ENCODE results near the gene KRTAP10-6. TPM values are rescaled to one million over a fixed set of nuclear protein-coding genes. Genes with fewer than 3 reads are reported as not detected.
"Not testable (repeated sequence)": the region's sequence is repeated elsewhere in the genome, so short reads cannot be mapped to it uniquely, and the experiment has no call there.

Gene KRTAP10-6
- total RNA-seq, 2 experiments from 2014 or later: not detected

- Histone ChIP-seq H3K4me3 (ENCODE audit: low read depth, low read length, poor library complexity, severe bottlenecking) (no peak overlapping the region), H3K36me3 (ENCODE audit: insufficient read depth, low read length) (no peaks in the 10 kb centered on the region), H3K4me1 (ENCODE audit: insufficient read depth, low read length, poor library complexity, severe bottlenecking) (no peaks in the 10 kb centered on the region), H3K27ac (ENCODE audit: low read depth, low read length, poor library complexity, severe bottlenecking) (no peak overlapping the region), H3K9me2 (ENCODE audit: insufficient read depth, low read length) (no peaks in the 10 kb centered on the region), H2AFZ (ENCODE audit: low read length) (no peak overlapping the region), H4K20me1 (ENCODE audit: insufficient read depth, low read length) (no peaks in the 10 kb centered on the region), H3K9me3 (ENCODE audit: low read length) (no peaks in the 10 kb centered on the region), H3K4me2 (ENCODE audit: low read length) (no peak overlapping the region), H3K79me2 (ENCODE audit: insufficient read depth, low read depth, low read length) (no peaks in the 10 kb centered on the region)
- DNase-seq (ENCODE audit: low spot score): no peak
- ChIA-PET POLR2A (no interaction called here), CTCF (ENCODE audit: unreplicated experiment) (no interaction called here)
- intact Hi-C loops (cut with micrococcal nuclease; ENCODE audit: unreplicated experiment): no loop called here
- BruUV-seq (replicated peaks): no TSS peak
- TF ChIP-seq CTCF (conservative IDR thresholded peaks at IDR 0.05; ENCODE audit: low read length): no peak
- TF ChIP-seq EZH2phosphoT487 (IDR thresholded peaks at IDR 0.05; ENCODE audit: borderline replicate concordance, low read depth, low read length): no peak
These were observed 27.3 kb downstream of the KRTAP10-6 start for GRCh38 chr21:44564886-44565598.

DNA sequence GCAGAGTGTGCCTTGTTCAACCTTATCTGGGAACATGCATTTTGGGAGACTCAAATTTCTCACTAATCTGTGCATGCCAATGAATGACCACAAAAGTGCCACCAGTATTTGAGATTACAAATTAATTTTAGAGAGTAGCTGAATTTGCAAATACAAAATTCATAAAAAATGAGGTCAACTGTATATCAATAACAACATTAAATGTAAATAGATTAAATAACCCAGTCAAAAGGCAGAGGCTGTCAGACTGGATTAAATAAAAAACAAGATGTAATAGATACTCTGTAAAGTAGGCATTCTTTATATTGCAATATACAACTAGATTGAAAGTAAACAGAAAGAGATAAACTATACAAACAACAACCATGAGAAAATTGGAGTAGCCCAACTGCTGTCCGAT is 28.2 kb downstream of the KRTAP10-6 start:
- no peaks in the 10 kb centered on the region for H3K36me3 ChIP-seq (ENCODE audit: insufficient read depth, low read length)
- no peak for DNase-seq (ENCODE audit: low spot score)
- no peaks in the 10 kb centered on the region for H3K79me2 ChIP-seq (ENCODE audit: insufficient read depth, low read depth, low read length)
- BruUV-seq (replicated peaks): no TSS peak
- POLR2A ChIA-PET: no interaction called here
- CTCF ChIA-PET (ENCODE audit: unreplicated experiment): no interaction called here
- H3K4me1 ChIP-seq (ENCODE audit: insufficient read depth, low read length, poor library complexity, severe bottlenecking): no peaks in the 10 kb centered on the region
- H3K4me3 ChIP-seq (ENCODE audit: low read depth, low read length, poor library complexity, severe bottlenecking): no peak overlapping the region
- no peak overlapping the region for H3K4me2 ChIP-seq (ENCODE audit: low read length)
- no peaks in the 10 kb centered on the region for H3K9me2 ChIP-seq (ENCODE audit: insufficient read depth, low read length)
- no peak for TF ChIP-seq CTCF (conservative IDR thresholded peaks at IDR 0.05; ENCODE audit: low read length)
- TF ChIP-seq EZH2phosphoT487 (IDR thresholded peaks at IDR 0.05; ENCODE audit: borderline replicate concordance, low read depth, low read length): no peak
- no peak overlapping the region for H2AFZ ChIP-seq (ENCODE audit: low read length)
- intact Hi-C loops (cut with micrococcal nuclease; ENCODE audit: unreplicated experiment): no loop called here
- H4K20me1 ChIP-seq (ENCODE audit: insufficient read depth, low read length): no peaks in the 10 kb centered on the region
- no peak overlapping the region for H3K27ac ChIP-seq (ENCODE audit: low read depth, low read length, poor library complexity, severe bottlenecking)
- H3K9me3 ChIP-seq (ENCODE audit: low read length): no peaks in the 10 kb centered on the region

GRCh38 chr21:44558695-44559094 is 33.6 kb downstream of the KRTAP10-6 start, which contains the start of gene KRTAP10-3:
Gene KRTAP10-3 (minus strand): TSS chr21:44558795. CDS start chr21:44558715, 80 bp downstream.
- no peak for DNase-seq (ENCODE audit: low spot score)
- Histone ChIP-seq H3K4me1 (ENCODE audit: insufficient read depth, low read length, poor library complexity, severe bottlenecking) (no peaks in the 10 kb centered on the region), H2AFZ (ENCODE audit: low read length) (no peak within 1 kb of the TSS), H3K9me2 (ENCODE audit: insufficient read depth, low read length) (no peaks in the 10 kb centered on the region), H3K27ac (ENCODE audit: low read depth, low read length, poor library complexity, severe bottlenecking) (no peak within 1 kb of the TSS), H3K36me3 (ENCODE audit: insufficient read depth, low read length) (no peaks in the 10 kb centered on the region), H3K4me3 (ENCODE audit: low read depth, low read length, poor library complexity, severe bottlenecking) (no peak within 1 kb of the TSS), H3K4me2 (ENCODE audit: low read length) (no peak within 1 kb of the TSS), H3K79me2 (ENCODE audit: insufficient read depth, low read depth, low read length) (no peaks in the 10 kb centered on the region), H3K9me3 (ENCODE audit: low read length) (no peaks in the 10 kb centered on the region), H4K20me1 (ENCODE audit: insufficient read depth, low read length) (no peaks in the 10 kb centered on the region)
- ChIA-PET CTCF (ENCODE audit: unreplicated experiment) (no interaction called here), POLR2A (no interaction called here)
- intact Hi-C loops (cut with micrococcal nuclease; ENCODE audit: unreplicated experiment): no loop called here
- no peak for TF ChIP-seq CTCF (conservative IDR thresholded peaks at IDR 0.05; ENCODE audit: low read length)
- no peak for TF ChIP-seq EZH2phosphoT487 (IDR thresholded peaks at IDR 0.05; ENCODE audit: borderline replicate concordance, low read depth, low read length)
- no TSS peak for BruUV-seq (replicated peaks)

- DNase-seq (ENCODE audit: low spot score); POLR2A ChIA-PET; H4K20me1 ChIP-seq (ENCODE audit: insufficient read depth, low read length); H3K9me2 ChIP-seq (ENCODE audit: insufficient read depth, low read length); H3K36me3 ChIP-seq (ENCODE audit: insufficient read depth, low read length); H3K79me2 ChIP-seq (ENCODE audit: insufficient read depth, low read depth, low read length); CTCF ChIA-PET (ENCODE audit: unreplicated experiment); H3K9me3 ChIP-seq (ENCODE audit: low read length); intact Hi-C loops (cut with micrococcal nuclease; ENCODE audit: unreplicated experiment); H3K4me3 ChIP-seq (ENCODE audit: low read depth, low read length, poor library complexity, severe bottlenecking); H3K4me2 ChIP-seq (ENCODE audit: low read length); H3K27ac ChIP-seq (ENCODE audit: low read depth, low read length, poor library complexity, severe bottlenecking); BruUV-seq (replicated peaks); H3K4me1 ChIP-seq (ENCODE audit: insufficient read depth, low read length, poor library complexity, severe bottlenecking); H2AFZ ChIP-seq (ENCODE audit: low read length): not testable (repeated sequence)
These were observed 34.0 kb downstream of the KRTAP10-6 start for GRCh38 chr21:44558329-44558675.

All from OCI-LY7 (cell line).